Measurements from ENCODE around the gene PHLPP1.

The PHLPP1 gene

DNA sequence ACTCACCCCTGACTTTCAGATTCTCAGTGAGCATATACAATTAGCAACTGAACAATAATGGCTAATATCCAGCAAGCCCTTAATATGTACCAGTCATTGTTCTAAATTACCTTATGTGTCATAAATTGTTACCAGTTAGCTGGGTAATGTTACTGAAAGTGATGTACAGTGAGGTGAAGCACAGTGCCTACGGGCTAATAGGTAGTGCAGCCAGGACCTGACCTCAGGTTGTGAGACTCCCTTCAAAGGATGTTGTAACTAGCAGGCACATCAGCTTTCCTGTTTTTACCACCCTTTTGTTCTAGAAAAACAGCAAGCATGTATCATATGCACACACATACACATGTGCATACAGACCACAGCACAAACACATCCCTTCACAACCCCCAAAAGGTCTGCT, 258.3 kb downstream of the PHLPP1 start:
- Histone ChIP-seq H3K27me3 (ENCODE audit: insufficient read depth, low read length, poor library complexity, severe bottlenecking) (no peaks in the 10 kb centered on the region), H2AFZ (ENCODE audit: low read length) (no peak overlapping the region), H3K79me2 (ENCODE audit: insufficient read depth, low read length) (no peaks in the 10 kb centered on the region), H3K4me2 (ENCODE audit: low read depth, low read length, poor library complexity, severe bottlenecking) (no peak overlapping the region), H3K4me1 (ENCODE audit: insufficient read depth, low read length, poor library complexity, severe bottlenecking) (no peaks in the 10 kb centered on the region), H3K9me3 (ENCODE audit: insufficient read depth, low read depth, low read length) (no peaks in the 10 kb centered on the region), H3K9me2 (replicated peaks; ENCODE audit: low read depth, low read length) (no peaks in the 10 kb centered on the region), H3K9ac (ENCODE audit: low read depth, low read length, poor library complexity, severe bottlenecking) (no peak overlapping the region), H3K36me3 (ENCODE audit: insufficient read depth, low read length) (peaks cover 44% of the 10 kb centered on the region; the same call in 1 of the 2 replicates), H4K20me1 (ENCODE audit: insufficient read depth, low read length, poor library complexity, severe bottlenecking) (no peaks in the 10 kb centered on the region), H3K4me3 (ENCODE audit: low read length, poor library complexity, severe bottlenecking) (no peak overlapping the region), H3F3A (ENCODE audit: low read depth) (no peaks in the 10 kb centered on the region)
- TF ChIP-seq, protein P1, sequence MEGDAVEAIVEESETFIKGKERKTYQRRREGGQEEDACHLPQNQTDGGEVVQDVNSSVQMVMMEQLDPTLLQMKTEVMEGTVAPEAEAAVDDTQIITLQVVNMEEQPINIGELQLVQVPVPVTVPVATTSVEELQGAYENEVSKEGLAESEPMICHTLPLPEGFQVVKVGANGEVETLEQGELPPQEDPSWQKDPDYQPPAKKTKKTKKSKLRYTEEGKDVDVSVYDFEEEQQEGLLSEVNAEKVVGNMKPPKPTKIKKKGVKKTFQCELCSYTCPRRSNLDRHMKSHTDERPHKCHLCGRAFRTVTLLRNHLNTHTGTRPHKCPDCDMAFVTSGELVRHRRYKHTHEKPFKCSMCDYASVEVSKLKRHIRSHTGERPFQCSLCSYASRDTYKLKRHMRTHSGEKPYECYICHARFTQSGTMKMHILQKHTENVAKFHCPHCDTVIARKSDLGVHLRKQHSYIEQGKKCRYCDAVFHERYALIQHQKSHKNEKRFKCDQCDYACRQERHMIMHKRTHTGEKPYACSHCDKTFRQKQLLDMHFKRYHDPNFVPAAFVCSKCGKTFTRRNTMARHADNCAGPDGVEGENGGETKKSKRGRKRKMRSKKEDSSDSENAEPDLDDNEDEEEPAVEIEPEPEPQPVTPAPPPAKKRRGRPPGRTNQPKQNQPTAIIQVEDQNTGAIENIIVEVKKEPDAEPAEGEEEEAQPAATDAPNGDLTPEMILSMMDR (conservative IDR thresholded peaks at IDR 0.05; ENCODE audit: low read length) = no peak
- no peak for TF ChIP-seq EZH2phosphoT487 (IDR thresholded peaks at IDR 0.05; ENCODE audit: borderline replicate concordance)

DNA sequence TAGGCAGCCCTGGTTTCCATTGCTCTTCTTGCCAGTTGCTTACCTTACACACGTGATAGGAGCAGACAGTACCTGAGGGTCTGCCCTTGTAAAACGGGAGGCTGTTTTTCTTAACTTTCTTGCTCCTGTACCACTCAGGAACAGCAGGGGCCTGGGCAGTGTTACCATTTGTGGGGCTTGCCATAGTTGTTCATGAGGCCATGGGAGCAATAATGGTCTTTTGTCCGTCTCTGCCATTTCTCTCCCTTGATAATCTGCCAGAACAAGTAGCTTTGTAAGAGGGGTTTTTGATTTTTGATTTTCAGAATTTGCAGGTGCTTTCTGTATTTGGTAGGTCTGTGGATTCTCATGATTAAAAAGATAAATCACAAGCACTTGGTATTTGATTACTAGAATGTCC, 259.0 kb downstream of the PHLPP1 start:
- Histone ChIP-seq H2AFZ (ENCODE audit: low read length) (no peak overlapping the region), H3F3A (ENCODE audit: low read depth) (no peaks in the 10 kb centered on the region), H3K9me2 (replicated peaks; ENCODE audit: low read depth, low read length) (no peaks in the 10 kb centered on the region), H3K27me3 (ENCODE audit: insufficient read depth, low read length, poor library complexity, severe bottlenecking) (no peaks in the 10 kb centered on the region), H3K9ac (ENCODE audit: low read depth, low read length, poor library complexity, severe bottlenecking) (no peak overlapping the region), H3K4me2 (ENCODE audit: low read depth, low read length, poor library complexity, severe bottlenecking) (no peak overlapping the region), H3K4me1 (ENCODE audit: insufficient read depth, low read length, poor library complexity, severe bottlenecking) (no peaks in the 10 kb centered on the region), H3K4me3 (ENCODE audit: low read length, poor library complexity, severe bottlenecking) (no peak overlapping the region), H3K79me2 (ENCODE audit: insufficient read depth, low read length) (no peaks in the 10 kb centered on the region), H4K20me1 (ENCODE audit: insufficient read depth, low read length, poor library complexity, severe bottlenecking) (no peaks in the 10 kb centered on the region), H3K9me3 (ENCODE audit: insufficient read depth, low read depth, low read length) (no peaks in the 10 kb centered on the region), H3K36me3 (ENCODE audit: insufficient read depth, low read length) (peaks cover 48% of the 10 kb centered on the region; the same call in 1 of the 2 replicates)
- TF ChIP-seq, protein P1 (conservative IDR thresholded peaks at IDR 0.05; ENCODE audit: low read length) = no peak
- TF ChIP-seq EZH2phosphoT487 (IDR thresholded peaks at IDR 0.05; ENCODE audit: borderline replicate concordance) = no peak

DNA sequence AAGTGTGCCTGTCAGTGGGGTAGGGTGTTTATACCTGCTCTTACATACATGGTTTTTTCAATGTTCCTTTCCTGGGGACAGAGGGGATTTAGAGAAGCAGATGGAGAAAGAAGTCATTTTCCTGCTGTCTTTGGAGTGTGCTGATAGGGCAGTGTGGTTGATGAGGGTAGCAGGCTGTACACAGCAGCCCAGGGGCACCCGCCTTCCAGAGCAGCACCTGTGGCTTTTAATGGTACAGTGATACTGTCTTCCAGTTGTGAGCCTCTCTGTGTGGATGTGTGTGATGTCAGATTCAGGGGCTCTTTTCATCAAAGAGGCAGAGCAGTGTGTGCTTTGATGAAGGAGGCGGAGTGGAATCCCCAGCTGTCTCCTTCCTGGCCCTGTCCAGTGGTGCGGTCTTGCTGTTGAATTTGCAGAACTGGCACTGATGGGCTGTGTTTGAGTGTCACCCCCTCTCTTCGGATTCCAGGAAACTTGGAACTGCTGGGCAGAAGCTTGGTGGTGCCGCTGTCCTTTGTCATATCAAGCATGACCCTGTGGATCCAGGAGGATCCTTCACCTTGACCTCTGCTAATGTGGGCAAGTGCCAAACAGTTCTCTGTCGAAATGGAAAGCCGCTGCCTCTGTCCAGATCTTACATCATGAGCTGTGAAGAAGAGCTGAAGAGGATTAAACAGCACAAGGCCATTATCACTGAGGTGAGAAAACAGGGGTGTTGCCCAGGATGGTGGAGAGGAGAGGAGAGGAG, 259.8 kb downstream of the PHLPP1 start:
- Histone ChIP-seq H4K20me1 (ENCODE audit: insufficient read depth, low read length, poor library complexity, severe bottlenecking) (no peaks in the 10 kb centered on the region), H3K9me3 (ENCODE audit: insufficient read depth, low read depth, low read length) (no peaks in the 10 kb centered on the region), H3F3A (ENCODE audit: low read depth) (no peaks in the 10 kb centered on the region), H3K9me2 (replicated peaks; ENCODE audit: low read depth, low read length) (no peaks in the 10 kb centered on the region), H3K4me1 (ENCODE audit: insufficient read depth, low read length, poor library complexity, severe bottlenecking) (no peaks in the 10 kb centered on the region), H3K9ac (ENCODE audit: low read depth, low read length, poor library complexity, severe bottlenecking) (no peak overlapping the region), H3K79me2 (ENCODE audit: insufficient read depth, low read length) (no peaks in the 10 kb centered on the region), H3K27me3 (ENCODE audit: insufficient read depth, low read length, poor library complexity, severe bottlenecking) (no peaks in the 10 kb centered on the region), H3K4me3 (ENCODE audit: low read length, poor library complexity, severe bottlenecking) (no peak overlapping the region), H3K4me2 (ENCODE audit: low read depth, low read length, poor library complexity, severe bottlenecking) (no peak overlapping the region), H3K36me3 (ENCODE audit: insufficient read depth, low read length) (peaks cover 49% of the 10 kb centered on the region; the same call in 1 of the 2 replicates), H2AFZ (ENCODE audit: low read length) (no peak overlapping the region)
- TF ChIP-seq, protein P1 (conservative IDR thresholded peaks at IDR 0.05; ENCODE audit: low read length) = no peak
- TF ChIP-seq EZH2phosphoT487 (IDR thresholded peaks at IDR 0.05; ENCODE audit: borderline replicate concordance) = no peak
